GM12878 (cell line): ENCODE results near the gene CCDC12. TPM values are rescaled to one million over a fixed set of nuclear protein-coding genes. Genes with fewer than 3 reads are reported as not detected.

ENCODE experiments used
- CHD2 ChIP-seq: IDR thresholded peaks from 2 replicates; pipeline ENCODE4 v1.6.1; 2011; ENCODE audit warnings: low read depth, low read length, improper control_type of control experiment, borderline replicate concordance
- E2F4 ChIP-seq: IDR thresholded peaks from 2 replicates; pipeline ENCODE4 v1.6.1; 2012; ENCODE audit warnings: low read depth, low read length, improper control_type of control experiment
- ELK1 ChIP-seq: IDR thresholded peaks from 2 replicates; pipeline ENCODE4 v1.6.1; 2012; ENCODE audit warnings: low read depth, low read length, improper control_type of control experiment
- FOS ChIP-seq: IDR thresholded peaks from 3 replicates; pipeline ENCODE4 v1.6.1; 2011; ENCODE audit warnings: borderline replicate concordance; ENCODE audit not compliant: insufficient read length; ENCODE audit errors: extremely low read depth
- FOXK2 ChIP-seq: fragments of 450-650 bp; IDR thresholded peaks from 2 replicates; pipeline ENCODE4 v1.6.1; 2017; ENCODE audit warnings: mild to moderate bottlenecking, moderate library complexity
- IRF5 ChIP-seq: fragments of 450-650 bp; IDR thresholded peaks from 2 replicates; pipeline ENCODE4 v1.6.1; 2017; ENCODE audit warnings: borderline replicate concordance
- KDM1A ChIP-seq: fragments of 200-600 bp; sonication (generic); IDR thresholded peaks from 2 replicates; pipeline ENCODE4 v1.6.1; 2016; ENCODE audit warnings: borderline replicate concordance
- MYC ChIP-seq: IDR thresholded peaks from 2 replicates; pipeline ENCODE4 v1.6.1; 2011; ENCODE audit warnings: mild to moderate bottlenecking, low read length, moderate library complexity, inconsistent platforms; ENCODE audit not compliant: insufficient read depth, insufficient replicate concordance, insufficient read length, severe bottlenecking
- NR2C1 ChIP-seq: fragments of 450-650 bp; IDR thresholded peaks from 2 replicates; pipeline ENCODE4 v1.6.1; 2017; ENCODE audit warnings: antibody characterized with exemption, mild to moderate bottlenecking, moderate library complexity
- PBX3 ChIP-seq: IDR thresholded peaks from 2 replicates; pipeline ENCODE4 v1.6.1; 2011; ENCODE audit warnings: mild to moderate bottlenecking, low read depth, low read length, moderate library complexity; ENCODE audit not compliant: insufficient replicate concordance
- PML ChIP-seq: IDR thresholded peaks from 2 replicates; pipeline ENCODE4 v1.6.1; 2012; ENCODE audit warnings: low read length, inconsistent platforms
- RAD51 ChIP-seq: fragments of 450-650 bp; IDR thresholded peaks from 2 replicates; pipeline ENCODE4 v1.6.1; 2016; ENCODE audit warnings: moderate library complexity, mild to moderate bottlenecking, inconsistent platforms
- RBBP5 ChIP-seq: fragments of 200-600 bp; sonication (generic); conservative IDR thresholded peaks from 2 replicates; pipeline ENCODE4 v1.6.1; 2016
- REST ChIP-seq: IDR thresholded peaks from 2 replicates; pipeline ENCODE4 v1.6.1; 2012; ENCODE audit warnings: mild to moderate bottlenecking, low read depth, low read length
- SKIL ChIP-seq: fragments of 450-650 bp; IDR thresholded peaks from 2 replicates; pipeline ENCODE4 v1.6.1; 2017; ENCODE audit warnings: mild to moderate bottlenecking, low read depth, inconsistent platforms; ENCODE audit not compliant: poor library complexity, severe bottlenecking
- TARDBP ChIP-seq: IDR thresholded peaks from 2 replicates; pipeline ENCODE4 v1.6.1; 2016; ENCODE audit warnings: borderline replicate concordance
- TCF3 ChIP-seq: IDR thresholded peaks from 2 replicates; pipeline ENCODE4 v1.6.1; 2012; ENCODE audit warnings: low read depth, mild to moderate bottlenecking, low read length, borderline replicate concordance; ENCODE audit not compliant: insufficient read depth
- YY1 ChIP-seq: IDR thresholded peaks from 2 replicates; pipeline ENCODE4 v1.6.1; 2011; ENCODE audit warnings: low read depth, mild to moderate bottlenecking, low read length
- ZNF622 ChIP-seq: fragments of 450-650 bp; IDR thresholded peaks from 2 replicates; pipeline ENCODE4 v1.6.1; 2017; ENCODE audit warnings: mild to moderate bottlenecking, inconsistent platforms
- ZSCAN29 ChIP-seq: fragments of 450-650 bp; IDR thresholded peaks from 2 replicates; pipeline ENCODE4 v1.6.1; 2017; ENCODE audit warnings: mild to moderate bottlenecking, moderate library complexity
- polyA plus RNA-seq, 11 experiments: library from polyadenylated mRNA; depleted of rRNA in 4 of 11; unstranded in 6 of 11; stranded (reverse) in 5 of 11; fragments of >200 nt; fragmentation: Nextera tagmentation in 4 of 11; fragmentation: Illumina TruSeq in 1 of 11; extraction: Ambion mirVana in 4 of 11; extraction: Trizol in 1 of 11; gene quantifications; 1 replicate in 1 of 11; 2 replicates in 10 of 11; pipeline versions ENCODE4 v1.2.1 to v1.2.3, GENCODE V29; 2011 to 2016; ENCODE audit warnings: inconsistent platforms in 2 of 11, missing spikeins in 2 of 11, low read depth in 1 of 11
- total RNA-seq, 4 experiments: library from RNA; depleted of rRNA in 3 of 4; stranded (reverse); fragments of >200 nt in 3 of 4; fragmentation: Illumina TruSeq in 1 of 4; extraction: Trizol in 1 of 4; gene quantifications; 2 replicates each; pipeline versions ENCODE4 v1.2.1 to v1.2.3, GENCODE V29; 2013 to 2021

Gene CCDC12
- total and polyA plus RNA-seq, 10 of the 15 experiments (the other 5 are each of a cell fraction or from before 2014, with no cell fraction given), result 9.2 to 91.4 (median 61.3) TPM

- no peak for TF ChIP-seq RBBP5
- TF ChIP-seq REST, result no peak
- no peak for TF ChIP-seq NR2C1
- no peak for TF ChIP-seq ELK1
- TF ChIP-seq MYC, result no peak
- TF ChIP-seq FOS, result no peak
- TF ChIP-seq TCF3, result peak; percentile 46; the same call in 1 of the 2 replicates
- 0 out of 2 replicates have a peak, but pooled peaks have one; percentile 36 for TF ChIP-seq E2F4
- no peak for TF ChIP-seq ZSCAN29
- TF ChIP-seq KDM1A, result no peak
- TF ChIP-seq IRF5, result no peak
- TF ChIP-seq PML, result no peak
- no peak for TF ChIP-seq YY1
- no peak for TF ChIP-seq FOXK2
- TF ChIP-seq TARDBP, result peak; percentile 79; the same call in 1 of the 2 replicates
- TF ChIP-seq CHD2, result peak; percentile 80; the same call in 1 of the 2 replicates
- no peak for TF ChIP-seq RAD51
- TF ChIP-seq SKIL, result no peak
- TF ChIP-seq PBX3, result no peak
- no peak for TF ChIP-seq ZNF622
Measured at GRCh38 chr3:46987743-46988401, 11.3 kb upstream of the CCDC12 start (continued).
